Measurements from ENCODE around the gene SYT13.

- TF ChIP-seq CTCF (conservative IDR thresholded peaks at IDR 0.05) = no peak
- TF ChIP-seq EZH2 (IDR thresholded peaks at IDR 0.05; ENCODE audit: low read depth) = no peak
Observed at GRCh38 chr11:45218705-45219104, 67.4 kb downstream of the SYT13 start.

All from PC-9 (cell line).